Measurements from ENCODE around the gene GJC1. TPM values are rescaled to one million over a fixed set of nuclear protein-coding genes. Genes with fewer than 3 reads are reported as not detected.
A peak's percentile ranks its signal among the peaks of the same experiment; 100 is the strongest.

The GJC1 gene
- total and polyA plus RNA-seq, 3 donors from 2014 or later, result 16.9 to 21.0 (median 19.3) TPM

GRCh38 chr17:44749076-44749979, 80.8 kb downstream of the GJC1 start:
- H3K36me3 ChIP-seq (ENCODE audit: low read depth, missing control alignments), result no peaks in the 10 kb centered on the region
- WGBS, 2 donors, result 57 to 64% methylated on average over 12 to 19 of the region's 19 CpGs
- H3K4me1 ChIP-seq, result peaks cover 6% of the 10 kb centered on the region
- TF ChIP-seq POLR2A (IDR thresholded peaks at IDR 0.05) (no peak), CTCF (IDR thresholded peaks at IDR 0.05) (no peak)
- H3K27me3 ChIP-seq, result no peaks in the 10 kb centered on the region
- H3K4me3 ChIP-seq, result peak overlapping the region in 1 of 2 donors; percentile 1
- H3K27ac ChIP-seq, result no peak overlapping the region
- peak; percentile 37 for DNase-seq
- intact Hi-C loops (cut with DNase I; ENCODE audit: low total_unique reads), result no loop called here
- no peaks in the 10 kb centered on the region for H3K9me3 ChIP-seq

Other genes starting within 250 kb of the GJC1 start
- gene MEIOC, start 173.8 kb downstream of the GJC1 start, total RNA-seq, result 100 to 1,000 TPM in 1 of 2 donors, 10 to 100 TPM in 1; 85.0 to 128 TPM
- gene MEIOC, start 173.8 kb downstream of the GJC1 start, polyA plus RNA-seq (ENCODE audit: insufficient read depth, low read depth, low replicate concordance), result 58.2 TPM
- gene CCDC43, start 140.5 kb downstream of the GJC1 start, total RNA-seq, result 10 to 100 TPM; 20.8 to 27.9 TPM
- gene CCDC43, start 140.5 kb downstream of the GJC1 start, polyA plus RNA-seq (ENCODE audit: insufficient read depth, low read depth, low replicate concordance), result 18.6 TPM
- 10 to 100 TPM; 47.3 to 55.1 TPM for gene DBF4B, start 121.6 kb downstream of the GJC1 start, total RNA-seq
- gene DBF4B, start 121.6 kb downstream of the GJC1 start, polyA plus RNA-seq (ENCODE audit: insufficient read depth, low read depth, low replicate concordance), result 50.2 TPM
- 1 to 10 TPM; 7.6 TPM for gene ADAM11, start 71.3 kb downstream of the GJC1 start, total RNA-seq
- gene ADAM11, start 71.3 kb downstream of the GJC1 start, polyA plus RNA-seq (ENCODE audit: insufficient read depth, low read depth, low replicate concordance), result 4.9 TPM
- under 1 TPM in 1 of 2 donors, not detected in 1; 0.81 TPM for gene HIGD1B, start 17.6 kb upstream of the GJC1 start, total RNA-seq
- 2.6 TPM for gene HIGD1B, start 17.6 kb upstream of the GJC1 start, polyA plus RNA-seq (ENCODE audit: insufficient read depth, low read depth, low replicate concordance)
- 100 to 1,000 TPM; 124 to 131 TPM for gene EFTUD2, start 69.2 kb upstream of the GJC1 start, total RNA-seq
- 95.5 TPM for gene EFTUD2, start 69.2 kb upstream of the GJC1 start, polyA plus RNA-seq (ENCODE audit: insufficient read depth, low read depth, low replicate concordance)
- gene GFAP, start 85.2 kb upstream of the GJC1 start, total RNA-seq, result under 1 TPM; 0.55 to 0.62 TPM
- gene GFAP, start 85.2 kb upstream of the GJC1 start, polyA plus RNA-seq (ENCODE audit: insufficient read depth, low read depth, low replicate concordance), result 0.91 TPM
- 1 to 10 TPM; 3.7 to 6.0 TPM for gene KIF18B, start 117.5 kb upstream of the GJC1 start, total RNA-seq
- 4.7 TPM for gene KIF18B, start 117.5 kb upstream of the GJC1 start, polyA plus RNA-seq (ENCODE audit: insufficient read depth, low read depth, low replicate concordance)
- gene C1QL1, start 138.0 kb upstream of the GJC1 start, total RNA-seq, result 1 to 10 TPM in 1 of 2 donors, under 1 TPM in 1; 0.74 to 1.3 TPM
- gene C1QL1, start 138.0 kb upstream of the GJC1 start, polyA plus RNA-seq (ENCODE audit: insufficient read depth, low read depth, low replicate concordance), result 1.7 TPM
- gene DCAKD, start 221.3 kb upstream of the GJC1 start, total RNA-seq, result 10 to 100 TPM; 63.1 to 72.5 TPM
- 33.2 TPM for gene DCAKD, start 221.3 kb upstream of the GJC1 start, polyA plus RNA-seq (ENCODE audit: insufficient read depth, low read depth, low replicate concordance)
- gene NMT1, start 231.0 kb upstream of the GJC1 start, total RNA-seq, result 10 to 100 TPM; 76.1 to 79.0 TPM
- gene NMT1, start 231.0 kb upstream of the GJC1 start, polyA plus RNA-seq (ENCODE audit: insufficient read depth, low read depth, low replicate concordance), result 143 TPM

All from testis (tissue), 3 donors.